Measurements from ENCODE around the gene PC. TPM values are rescaled to one million over a fixed set of nuclear protein-coding genes. Genes with fewer than 3 reads are reported as not detected.
A peak's percentile ranks its signal among the peaks of the same experiment; 100 is the strongest.

Gene PC
- total and polyA plus RNA-seq, 12 donors, result 40.6 to 231 (median 83.2) TPM

GRCh38 chr11:66974724-66975404, 16.7 kb upstream of the PC start, which contains the start of gene C11orf86:
Gene C11orf86 (plus strand): TSS chr11:66975304. CDS start chr11:66975363, 59 bp downstream.
- Histone ChIP-seq H3K27me3 (no peaks in the 10 kb centered on the region), H3K27ac (peak within 1 kb of the TSS in 3 of 5 donors; percentile 19 to 38 (median 26)), H3K9me3 (replicated peaks in 1 of 3) (peaks cover 0 to 7% (median 0%) of the 10 kb centered on the region in 3 donors), H3K4me1 (replicated peaks in 1 of 2) (peaks cover 9 to 27% of the 10 kb centered on the region in 2 donors), H3K36me3 (replicated peaks in 1 of 2) (no peaks in the 10 kb centered on the region), H3K4me3 (no peak within 1 kb of the TSS)
- TF ChIP-seq POLR2A (IDR thresholded peaks at IDR 0.05), result no peak
- TF ChIP-seq CTCF (IDR thresholded peaks at IDR 0.05), result no peak
- intact Hi-C loops (cut with DNase I), result loop anchor here in 1 of 2 donors (10.0 kb wide), 1 partner anchor 280 kb away; no protein-coding TSS in a partner anchor
- DNase-seq, result peak in 1 of 7 donors; percentile 55
- WGBS, 4 donors, result 54 to 76% (median 74%) methylated on average over 3 to 10 of the region's 10 CpGs

GRCh38 chr11:66973956-66974580, 15.9 kb upstream of the PC start:
- DNase-seq, result peak in 2 of 7 donors; percentile 56 to 68
- no peaks in the 10 kb centered on the region for H3K36me3 ChIP-seq (replicated peaks in 1 of 2)
- intact Hi-C loops (cut with DNase I), result loop anchor here in 1 of 2 donors (10.0 kb wide), 1 partner anchor 279 kb away; no protein-coding TSS in a partner anchor
- no peaks in the 10 kb centered on the region for H3K9me3 ChIP-seq (replicated peaks in 1 of 3)
- H3K4me1 ChIP-seq (replicated peaks in 1 of 2), result peaks cover 9 to 31% of the 10 kb centered on the region in 2 donors
- H3K27me3 ChIP-seq, result no peaks in the 10 kb centered on the region
- no peak for TF ChIP-seq CTCF (IDR thresholded peaks at IDR 0.05)
- TF ChIP-seq POLR2A (IDR thresholded peaks at IDR 0.05), result no peak
- 47 to 59% (median 49%) methylated on average over 8 of the region's 8 CpGs for WGBS, 4 donors
- peak overlapping the region in 3 of 5 donors; percentile 19 to 73 (median 38) for H3K27ac ChIP-seq
- H3K4me3 ChIP-seq, result no peak overlapping the region

- DNase-seq, result no peak
- Histone ChIP-seq H3K27me3 (no peaks in the 10 kb centered on the region), H3K4me3 (no peak overlapping the region), H3K9me3 (replicated peaks in 1 of 3) (no peaks in the 10 kb centered on the region), H3K36me3 (replicated peaks in 1 of 2) (no peaks in the 10 kb centered on the region), H3K27ac (peak overlapping the region; percentile 79 to 98 (median 95)), H3K4me1 (replicated peaks in 1 of 2) (peaks cover 9 to 31% of the 10 kb centered on the region in 2 donors)
- no peak for TF ChIP-seq POLR2A (IDR thresholded peaks at IDR 0.05)
- TF ChIP-seq CTCF (IDR thresholded peaks at IDR 0.05), result no peak
- WGBS, 4 donors, result 49 to 100% (median 69%) methylated on average over 1 to 2 of the region's 2 CpGs
- intact Hi-C loops (cut with DNase I), result loop anchor here in 1 of 2 donors (10.0 kb wide), 1 partner anchor 277 kb away; no protein-coding TSS in a partner anchor
Observed at GRCh38 chr11:66971488-66971887, 13.3 kb upstream of the PC start.

DNA sequence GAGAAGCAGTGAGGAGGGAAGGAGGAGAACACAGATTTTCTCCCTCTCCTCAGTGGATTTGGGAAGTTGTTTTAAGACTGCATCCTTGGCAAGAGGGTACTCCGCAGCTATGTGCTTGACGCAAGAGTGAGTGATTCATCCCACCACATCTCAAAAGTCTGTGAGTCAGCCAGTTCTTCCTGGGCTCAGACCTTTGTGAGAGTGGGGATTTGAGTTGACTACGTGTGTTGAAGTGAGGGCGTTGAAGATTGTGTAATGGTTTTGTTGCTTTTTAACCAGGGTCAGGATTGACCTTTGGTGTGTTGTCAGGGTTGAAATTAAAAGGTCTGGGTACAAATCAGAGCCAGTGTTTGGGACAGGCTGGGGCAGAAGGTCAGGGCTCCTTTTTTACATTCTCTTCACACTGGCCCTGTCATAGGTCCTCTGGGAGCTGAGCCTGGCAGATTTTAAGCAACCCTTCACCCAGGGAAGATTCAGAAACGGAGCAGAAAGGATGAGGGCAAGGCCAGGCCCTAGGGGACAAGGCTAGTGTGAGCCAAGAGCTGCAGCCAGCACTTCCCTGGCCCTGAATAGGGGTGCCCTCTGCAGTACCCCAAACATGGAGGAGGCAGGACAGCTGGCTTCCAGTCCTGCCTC, 12.7 kb upstream of the PC start:
- no peaks in the 10 kb centered on the region for H3K36me3 ChIP-seq (replicated peaks in 1 of 2)
- H3K4me3 ChIP-seq, result no peak overlapping the region
- no peak for TF ChIP-seq CTCF (IDR thresholded peaks at IDR 0.05)
- peak in 1 of 2 donors; percentile 58 for TF ChIP-seq POLR2A (IDR thresholded peaks at IDR 0.05)
- H3K4me1 ChIP-seq (replicated peaks in 1 of 2), result peaks cover 9 to 31% of the 10 kb centered on the region in 2 donors
- H3K27ac ChIP-seq, result peak overlapping the region; percentile 79 to 98 (median 95)
- H3K9me3 ChIP-seq (replicated peaks in 1 of 3), result no peaks in the 10 kb centered on the region
- DNase-seq, result peak; percentile 72 to 93 (median 90)
- 14 to 30% (median 21%) methylated on average over 4 to 5 of the region's 5 CpGs for WGBS, 4 donors
- H3K27me3 ChIP-seq, result no peaks in the 10 kb centered on the region
- intact Hi-C loops (cut with DNase I), result loop anchor here in 1 of 2 donors (10.0 kb wide), 1 partner anchor 276 kb away; no protein-coding TSS in a partner anchor
